GM12801 (cell line): ENCODE measurements around the gene AUH.

Experiments
- CTCF ChIP-seq: IDR thresholded peaks from one replicate; pipeline ENCODE4 v1.5.1; 2011; ENCODE audit warnings: control low read depth; ENCODE audit not compliant: insufficient read length; ENCODE audit errors: extremely low read depth

Gene AUH

GRCh38 chr9:91241909-91242308 is 119.8 kb downstream of the AUH start:
- no peak for TF ChIP-seq CTCF

- no peak for TF ChIP-seq CTCF
Measured at GRCh38 chr9:91240596-91241165, 121.0 kb downstream of the AUH start.

- no peak for TF ChIP-seq CTCF
Measured at GRCh38 chr9:91239367-91240111, 122.2 kb downstream of the AUH start.

- TF ChIP-seq CTCF: no peak
Measured at GRCh38 chr9:91234523-91234922, 127.2 kb downstream of the AUH start.

- no peak for TF ChIP-seq CTCF
Measured at GRCh38 chr9:91231619-91232018, 130.1 kb downstream of the AUH start.

- TF ChIP-seq CTCF: no peak
Measured at GRCh38 chr9:91223000-91223399, 138.7 kb downstream of the AUH start.

GRCh38 chr9:91222457-91222856 is 139.3 kb downstream of the AUH start:
- no peak for TF ChIP-seq CTCF

GRCh38 chr9:91221332-91221731 is 140.4 kb downstream of the AUH start:
- no peak for TF ChIP-seq CTCF
